Kidney (tissue), 14 donors: Measurements from ENCODE around the gene PCDH1. TPM values are rescaled to one million over a fixed set of nuclear protein-coding genes. Genes with fewer than 3 reads are reported as not detected.

Experiments used
- DNase-seq, 5 donors: peaks; one replicate each; pipeline ENCODE4 v3.0.0-alpha.2; 2013 to 2020
- FAIRE-seq: peaks from 2 replicates; lab custom pipeline; 2012; peaks lifted over from hg19 to GRCh38; lab: Jason Lieb, UNC
- H3K27ac ChIP-seq, 2 donors: one replicate each; pipeline ENCODE4 v1.7.0; 2013; ENCODE audit warnings: low read depth in 2 of 2, low read length in 2 of 2, inconsistent platforms in 1 of 2
- H3K27me3 ChIP-seq: one replicate; pipeline ENCODE4 v1.7.1; 2013; ENCODE audit warnings: low read length, inconsistent platforms; ENCODE audit not compliant: control insufficient read depth, insufficient read depth
- H3K36me3 ChIP-seq, 3 donors: one replicate each; pipeline versions ENCODE4 v1.7.0 to v1.7.1; 2013; ENCODE audit warnings: low read length in 3 of 3, control low read depth in 1 of 3, inconsistent platforms in 1 of 3; ENCODE audit not compliant: insufficient read depth in 3 of 3, control insufficient read depth in 2 of 3
- H3K4me1 ChIP-seq, 3 donors: one replicate each; pipeline versions ENCODE4 v1.7.0 to v1.7.1; 2013; ENCODE audit warnings: low read length in 3 of 3, inconsistent platforms in 1 of 3, low read depth in 1 of 3; ENCODE audit not compliant: control insufficient read depth in 2 of 3, insufficient read depth in 2 of 3
- H3K4me3 ChIP-seq, 3 donors: one replicate each; pipeline versions ENCODE4 v1.7.0 to v1.8.1; 2013; ENCODE audit warnings: low read length in 3 of 3, control low read depth in 1 of 3, inconsistent platforms in 1 of 3
- H3K9ac ChIP-seq, 3 donors: one replicate each; pipeline versions ENCODE4 v1.7.0 to v1.7.1; 2013; ENCODE audit warnings: low read length in 3 of 3, control low read depth in 1 of 3, inconsistent platforms in 1 of 3
- H3K9me3 ChIP-seq, 3 donors: one replicate each; pipeline versions ENCODE4 v1.7.0 to v1.7.1; 2013; ENCODE audit warnings: low read length in 3 of 3, control low read depth in 1 of 3, inconsistent platforms in 1 of 3; ENCODE audit not compliant: control insufficient read depth in 2 of 3, insufficient read depth in 1 of 3
- CTCF ChIP-seq: IDR thresholded peaks from 3 replicates; pipeline ENCODE4 v1.5.1; 2012; ENCODE audit warnings: mild to moderate bottlenecking, moderate library complexity, borderline replicate concordance; ENCODE audit not compliant: insufficient read depth; ENCODE audit errors: extremely low read depth
- intact Hi-C: fragments of 100-400 bp; cut with DNase I; formaldehyde crosslinking; loops from one replicate; pipeline ENCODE4 v1.11.1; 2022
- polyA plus RNA-seq: library from polyadenylated mRNA; stranded (reverse); fragments of 350-450 nt; fragmentation: Illumina TruSeq; extraction: RNeasy Lipid Tissue Mini Kit (QIAGEN cat#74804); gene quantifications from one replicate; pipeline ENCODE4 v1.2.3, GENCODE V29; 2014; ENCODE audit warnings: low read depth, low replicate concordance; ENCODE audit not compliant: insufficient read depth
- total RNA-seq: library from RNA; stranded (reverse); fragmentation: NEBNext Ultra II Directional; extraction: Animal tissue kit (Norgen Biotek cat#: 25700); gene quantifications from one replicate; pipeline ENCODE4 v1.2.1, GENCODE V29; 2021
- donor health status: control.
- donor health status: control.
- donor health status: control.
- donor health status: control.
- donor health status: control.
- donor health status: DM: yes; HTN: yes; CAD: no.
- donor health status: Normal renal cell carcinoma (clear cell type).

Gene PCDH1
- total and polyA plus RNA-seq, 2 donors from 2014 or later = 37.3 to 147 TPM

- TF ChIP-seq CTCF = no peak
- Histone ChIP-seq H3K4me3 (no peak overlapping the region), H3K4me1 (peaks cover 0 to 8% (median 4%) of the 10 kb centered on the region in 3 donors), H3K9ac (no peak overlapping the region), H3K9me3 (no peaks in the 10 kb centered on the region), H3K27ac (no peak overlapping the region), H3K27me3 (no peaks in the 10 kb centered on the region), H3K36me3 (peaks cover 0 to 5% (median 3%) of the 10 kb centered on the region in 3 donors)
- intact Hi-C loops = no loop called here
- no peak for DNase-seq
- FAIRE-seq = no peak
Measured at GRCh38 chr5:141920771-141921170, 42.6 kb upstream of the PCDH1 start.

GRCh38 chr5:141919218-141920119, 41.3 kb upstream of the PCDH1 start:
- H3K4me3 ChIP-seq = no peak overlapping the region
- no peaks in the 10 kb centered on the region for H3K27me3 ChIP-seq
- peak overlapping the region in 1 of 2 donors; percentile 7 for H3K27ac ChIP-seq
- DNase-seq = no peak
- no peaks in the 10 kb centered on the region for H3K36me3 ChIP-seq
- no peak overlapping the region for H3K9ac ChIP-seq
- no peak for FAIRE-seq
- TF ChIP-seq CTCF = no peak
- no peaks in the 10 kb centered on the region for H3K9me3 ChIP-seq
- H3K4me1 ChIP-seq = peaks cover 0 to 8% (median 4%) of the 10 kb centered on the region in 3 donors
- intact Hi-C loops = no loop called here

GRCh38 chr5:141917760-141918159, 39.5 kb upstream of the PCDH1 start:
- H3K9me3 ChIP-seq = no peaks in the 10 kb centered on the region
- H3K27me3 ChIP-seq = no peaks in the 10 kb centered on the region
- no peak overlapping the region for H3K27ac ChIP-seq
- H3K36me3 ChIP-seq = no peaks in the 10 kb centered on the region
- H3K4me3 ChIP-seq = no peak overlapping the region
- TF ChIP-seq CTCF = no peak
- intact Hi-C loops = no loop called here
- peaks cover 0 to 7% (median 0%) of the 10 kb centered on the region in 3 donors for H3K4me1 ChIP-seq
- FAIRE-seq = no peak
- no peak for DNase-seq
- H3K9ac ChIP-seq = no peak overlapping the region
